GM23338 (cell line): ENCODE measurements around the gene ADORA1.

Experiments
- POLR2AphosphoS5 ChIP-seq: IDR thresholded peaks from 2 replicates; pipeline ENCODE4 v1.6.1; 2016; ENCODE audit warnings: antibody characterized with exemption, low read depth
- TF ChIP-seq, protein P1 (sequence below): IDR thresholded peaks from one replicate; pipeline ENCODE4 v1.6.1; 2018; ENCODE audit warnings: antibody characterized with exemption; ENCODE audit not compliant: unreplicated experiment
- TF ChIP-seq, protein P2 (sequence below), 2 experiments: fragments of 200-600 bp in 1 of 2; sonication (generic) in 1 of 2; conservative IDR thresholded peaks; 2 replicates each; pipeline versions ENCODE4 v1.5.1 to v1.6.1; 2016 to 2017; ENCODE audit warnings: antibody characterized with exemption in 2 of 2, low read depth in 2 of 2, mild to moderate bottlenecking in 2 of 2, moderate library complexity in 1 of 2

DNA sequence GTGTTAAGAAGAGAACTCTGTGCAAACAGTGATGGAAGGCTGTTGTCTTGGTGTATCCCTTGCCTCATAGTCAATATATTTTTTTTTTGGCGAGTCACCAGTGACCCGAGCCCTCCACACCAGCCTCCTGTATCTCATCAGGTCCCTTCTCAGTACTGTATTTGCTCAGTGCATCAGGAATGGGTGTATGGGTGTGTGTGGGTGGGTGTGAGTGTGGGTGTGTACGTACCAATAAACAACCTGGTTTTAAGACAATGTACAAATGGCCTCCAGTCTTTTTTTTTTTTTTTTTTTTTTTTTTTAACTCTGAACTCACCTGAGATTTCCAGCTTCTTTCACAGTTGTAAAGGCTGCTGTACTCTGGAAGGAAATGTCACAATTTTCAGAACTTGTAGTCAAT, 49.0 kb upstream of the ADORA1 start:
- TF ChIP-seq, protein P1, sequence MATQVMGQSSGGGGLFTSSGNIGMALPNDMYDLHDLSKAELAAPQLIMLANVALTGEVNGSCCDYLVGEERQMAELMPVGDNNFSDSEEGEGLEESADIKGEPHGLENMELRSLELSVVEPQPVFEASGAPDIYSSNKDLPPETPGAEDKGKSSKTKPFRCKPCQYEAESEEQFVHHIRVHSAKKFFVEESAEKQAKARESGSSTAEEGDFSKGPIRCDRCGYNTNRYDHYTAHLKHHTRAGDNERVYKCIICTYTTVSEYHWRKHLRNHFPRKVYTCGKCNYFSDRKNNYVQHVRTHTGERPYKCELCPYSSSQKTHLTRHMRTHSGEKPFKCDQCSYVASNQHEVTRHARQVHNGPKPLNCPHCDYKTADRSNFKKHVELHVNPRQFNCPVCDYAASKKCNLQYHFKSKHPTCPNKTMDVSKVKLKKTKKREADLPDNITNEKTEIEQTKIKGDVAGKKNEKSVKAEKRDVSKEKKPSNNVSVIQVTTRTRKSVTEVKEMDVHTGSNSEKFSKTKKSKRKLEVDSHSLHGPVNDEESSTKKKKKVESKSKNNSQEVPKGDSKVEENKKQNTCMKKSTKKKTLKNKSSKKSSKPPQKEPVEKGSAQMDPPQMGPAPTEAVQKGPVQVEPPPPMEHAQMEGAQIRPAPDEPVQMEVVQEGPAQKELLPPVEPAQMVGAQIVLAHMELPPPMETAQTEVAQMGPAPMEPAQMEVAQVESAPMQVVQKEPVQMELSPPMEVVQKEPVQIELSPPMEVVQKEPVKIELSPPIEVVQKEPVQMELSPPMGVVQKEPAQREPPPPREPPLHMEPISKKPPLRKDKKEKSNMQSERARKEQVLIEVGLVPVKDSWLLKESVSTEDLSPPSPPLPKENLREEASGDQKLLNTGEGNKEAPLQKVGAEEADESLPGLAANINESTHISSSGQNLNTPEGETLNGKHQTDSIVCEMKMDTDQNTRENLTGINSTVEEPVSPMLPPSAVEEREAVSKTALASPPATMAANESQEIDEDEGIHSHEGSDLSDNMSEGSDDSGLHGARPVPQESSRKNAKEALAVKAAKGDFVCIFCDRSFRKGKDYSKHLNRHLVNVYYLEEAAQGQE: no peak
- TF ChIP-seq POLR2AphosphoS5: no peak
- TF ChIP-seq, protein P2, sequence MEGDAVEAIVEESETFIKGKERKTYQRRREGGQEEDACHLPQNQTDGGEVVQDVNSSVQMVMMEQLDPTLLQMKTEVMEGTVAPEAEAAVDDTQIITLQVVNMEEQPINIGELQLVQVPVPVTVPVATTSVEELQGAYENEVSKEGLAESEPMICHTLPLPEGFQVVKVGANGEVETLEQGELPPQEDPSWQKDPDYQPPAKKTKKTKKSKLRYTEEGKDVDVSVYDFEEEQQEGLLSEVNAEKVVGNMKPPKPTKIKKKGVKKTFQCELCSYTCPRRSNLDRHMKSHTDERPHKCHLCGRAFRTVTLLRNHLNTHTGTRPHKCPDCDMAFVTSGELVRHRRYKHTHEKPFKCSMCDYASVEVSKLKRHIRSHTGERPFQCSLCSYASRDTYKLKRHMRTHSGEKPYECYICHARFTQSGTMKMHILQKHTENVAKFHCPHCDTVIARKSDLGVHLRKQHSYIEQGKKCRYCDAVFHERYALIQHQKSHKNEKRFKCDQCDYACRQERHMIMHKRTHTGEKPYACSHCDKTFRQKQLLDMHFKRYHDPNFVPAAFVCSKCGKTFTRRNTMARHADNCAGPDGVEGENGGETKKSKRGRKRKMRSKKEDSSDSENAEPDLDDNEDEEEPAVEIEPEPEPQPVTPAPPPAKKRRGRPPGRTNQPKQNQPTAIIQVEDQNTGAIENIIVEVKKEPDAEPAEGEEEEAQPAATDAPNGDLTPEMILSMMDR (conservative IDR thresholded peaks at IDR 0.05; ENCODE audit: low read depth in 2 of 2): no peak
